CD8-positive, alpha-beta memory T cell (primary cell): ENCODE results near the gene SH3RF1. TPM values are rescaled to one million over a fixed set of nuclear protein-coding genes. Genes with fewer than 3 reads are reported as not detected.
A peak's percentile ranks its signal among the peaks of the same experiment; 100 is the strongest.

Source experiments
- CTCF ChIA-PET: fragments of 350-600 bp; sonication (Branson Sonifier 250); formaldehyde crosslinking; loops from one replicate; lab custom pipeline; 2021; ENCODE audit warnings: antibody characterized with exemption; lab: Charles Lee
- POLR2A ChIA-PET: fragments of 350-600 bp; sonication (Branson Sonifier 250); formaldehyde crosslinking; loops from one replicate; lab custom pipeline; 2021; ENCODE audit warnings: antibody characterized with exemption; lab: Charles Lee
- DNase-seq, 5 donors: peaks; one replicate each; pipeline versions ENCODE4 v3.0.0 to v3.0.0-alpha.2; 2020 to 2022; ENCODE audit warnings: mixed read lengths in 1 of 5
- H3K27ac ChIP-seq: one replicate; pipeline ENCODE4 v1.7.0; 2013; ENCODE audit warnings: low read depth, mild to moderate bottlenecking, low read length, moderate library complexity
- H3K27me3 ChIP-seq: 2 replicates; pipeline ENCODE4 v1.7.0; 2013; ENCODE audit warnings: low read length, mild to moderate bottlenecking; ENCODE audit not compliant: insufficient read depth, poor library complexity, severe bottlenecking
- H3K36me3 ChIP-seq: 2 replicates; pipeline ENCODE4 v1.7.0; 2013; ENCODE audit warnings: mild to moderate bottlenecking, low read length, moderate library complexity; ENCODE audit not compliant: insufficient read depth
- H3K4me1 ChIP-seq: 2 replicates; pipeline ENCODE4 v1.7.0; 2013; ENCODE audit warnings: mild to moderate bottlenecking, low read length, moderate library complexity; ENCODE audit not compliant: insufficient read depth
- H3K4me3 ChIP-seq: 2 replicates; pipeline ENCODE4 v1.7.0; 2013; ENCODE audit warnings: mild to moderate bottlenecking, low read length
- H3K9me3 ChIP-seq: 2 replicates; pipeline ENCODE4 v1.7.0; 2013; ENCODE audit warnings: mild to moderate bottlenecking, low read length
- H3K27ac Mint-ChIP-seq, 8 donors: one replicate each; pipeline ENCODE4 v1.8.0; 2020 to 2021; ENCODE audit warnings: mixed read lengths in 8 of 8, mild to moderate bottlenecking in 6 of 8, inconsistent platforms in 3 of 8, moderate library complexity in 3 of 8
- H3K27me3 Mint-ChIP-seq, 2 donors: one replicate each; pipeline ENCODE4 v1.8.0; 2020 to 2021; ENCODE audit warnings: mixed read lengths in 2 of 2, mild to moderate bottlenecking in 1 of 2, moderate library complexity in 1 of 2
- H3K36me3 Mint-ChIP-seq, 3 donors: one replicate each; pipeline ENCODE4 v1.8.0; 2020 to 2021; ENCODE audit warnings: mixed read lengths in 3 of 3, inconsistent platforms in 1 of 3, mild to moderate bottlenecking in 1 of 3
- H3K4me1 Mint-ChIP-seq, 3 donors: one replicate each; pipeline ENCODE4 v1.8.0; 2020 to 2021; ENCODE audit warnings: mixed read lengths in 3 of 3, inconsistent platforms in 1 of 3, mild to moderate bottlenecking in 1 of 3
- H3K4me3 Mint-ChIP-seq, 7 donors: one replicate each; pipeline ENCODE4 v1.8.0; 2020 to 2021; ENCODE audit warnings: mixed read lengths in 7 of 7, mild to moderate bottlenecking in 6 of 7, moderate library complexity in 4 of 7, inconsistent platforms in 2 of 7
- H3K9me3 Mint-ChIP-seq, 5 donors: one replicate each; pipeline ENCODE4 v1.8.0; 2020 to 2022; ENCODE audit warnings: mixed read lengths in 5 of 5, mild to moderate bottlenecking in 3 of 5, moderate library complexity in 2 of 5, inconsistent platforms in 1 of 5
- polyA plus RNA-seq: library from polyadenylated mRNA; unstranded; fragments of 300-500 nt; fragmentation: Illumina TruSeq; gene quantifications from one replicate; pipeline ENCODE4 v1.2.3, GENCODE V29; 2021
- total RNA-seq, 2 experiments: library from RNA; stranded (reverse); gene quantifications; one replicate each; pipeline ENCODE4 v1.2.3, GENCODE V29; 2021

SH3RF1 gene
- total and polyA plus RNA-seq, 3 experiments from 2014 or later, result 1.1 to 1.4 TPM; not detected in 1

DNA sequence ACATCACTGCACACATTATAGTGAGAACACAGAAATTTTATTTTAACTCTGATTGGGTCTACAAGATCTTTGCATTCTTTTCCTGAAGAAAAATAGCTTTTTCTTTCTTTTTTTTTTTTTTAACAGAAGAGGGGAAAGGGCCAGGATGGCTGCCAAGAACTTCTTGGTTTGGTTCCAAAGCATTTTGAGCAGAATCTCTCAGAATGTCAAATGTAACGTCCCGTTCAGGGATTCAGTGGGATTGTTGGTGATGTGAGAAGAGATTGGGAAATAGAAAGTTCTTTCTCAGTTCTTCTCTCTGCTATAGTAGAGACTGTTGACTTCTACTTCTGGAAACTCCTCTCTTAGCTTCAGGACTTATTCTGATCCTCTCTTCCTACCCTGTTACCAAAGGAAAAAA is 189.8 kb downstream of the SH3RF1 start:
- no peaks in the 10 kb centered on the region for H3K36me3 Mint-ChIP-seq
- H3K4me3 ChIP-seq, result no peak overlapping the region
- DNase-seq, result no peak
- peaks cover 12 to 20% (median 15%) of the 10 kb centered on the region in 3 donors for H3K4me1 Mint-ChIP-seq
- H3K27me3 ChIP-seq, result no peaks in the 10 kb centered on the region
- ChIA-PET POLR2A (no interaction called here), CTCF (no interaction called here)
- H3K4me1 ChIP-seq, result peaks cover 10% of the 10 kb centered on the region
- H3K9me3 Mint-ChIP-seq, result no peaks in the 10 kb centered on the region
- peaks cover 0 to 6% of the 10 kb centered on the region in 2 donors for H3K27me3 Mint-ChIP-seq
- no peaks in the 10 kb centered on the region for H3K36me3 ChIP-seq
- H3K27ac Mint-ChIP-seq, result peak overlapping the region in 1 of 8 donors; percentile 3
- no peak overlapping the region for H3K4me3 Mint-ChIP-seq
- H3K27ac ChIP-seq, result no peak overlapping the region
- H3K9me3 ChIP-seq, result no peaks in the 10 kb centered on the region

GRCh38 chr4:169079942-169080827 is 190.6 kb downstream of the SH3RF1 start:
- H3K4me3 ChIP-seq, result no peak overlapping the region
- H3K9me3 ChIP-seq, result no peaks in the 10 kb centered on the region
- Mint-ChIP-seq H3K27ac (peak overlapping the region in 3 of 8 donors; percentile 32 to 70 (median 40)), H3K36me3 (no peaks in the 10 kb centered on the region), H3K9me3 (no peaks in the 10 kb centered on the region), H3K27me3 (peaks cover 0 to 6% of the 10 kb centered on the region in 2 donors), H3K4me1 (peaks cover 12 to 20% (median 15%) of the 10 kb centered on the region in 3 donors), H3K4me3 (peak overlapping the region; percentile 34 to 80 (median 60))
- CTCF ChIA-PET, result no interaction called here
- POLR2A ChIA-PET, result no interaction called here
- H3K27ac ChIP-seq, result no peak overlapping the region
- peaks cover 10% of the 10 kb centered on the region for H3K4me1 ChIP-seq
- no peak for DNase-seq
- H3K36me3 ChIP-seq, result no peaks in the 10 kb centered on the region
- H3K27me3 ChIP-seq, result no peaks in the 10 kb centered on the region

DNA sequence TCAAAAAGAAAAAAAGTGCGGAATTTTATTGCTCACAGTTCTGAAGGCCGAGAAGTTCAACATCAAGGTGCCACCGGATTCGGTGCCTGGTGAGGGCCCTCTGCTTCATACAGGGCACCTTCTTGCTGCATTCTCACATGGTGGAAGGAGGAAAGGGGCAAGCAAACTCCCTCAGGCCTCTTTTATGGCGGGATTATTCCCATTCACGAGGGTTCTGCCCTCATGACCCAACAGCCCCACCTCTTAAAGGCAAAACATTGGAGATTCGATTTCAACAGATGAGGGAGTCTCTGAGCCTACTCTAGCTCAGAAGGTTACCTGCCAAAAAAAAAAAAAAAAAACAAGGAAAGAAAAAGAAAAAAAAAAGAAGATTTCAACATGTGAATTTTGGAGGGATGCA is 196.6 kb downstream of the SH3RF1 start:
- Mint-ChIP-seq H3K4me1 (no peaks in the 10 kb centered on the region), H3K4me3 (no peak overlapping the region), H3K9me3 (no peaks in the 10 kb centered on the region), H3K27me3 (peaks cover 0 to 14% of the 10 kb centered on the region in 2 donors), H3K36me3 (no peaks in the 10 kb centered on the region), H3K27ac (no peak overlapping the region)
- Histone ChIP-seq H3K27ac (no peak overlapping the region), H3K4me3 (no peak overlapping the region), H3K27me3 (no peaks in the 10 kb centered on the region), H3K9me3 (no peaks in the 10 kb centered on the region), H3K4me1 (no peaks in the 10 kb centered on the region), H3K36me3 (no peaks in the 10 kb centered on the region)
- ChIA-PET CTCF (interaction anchor here (1.5 kb wide), 1 partner anchor 30 kb away, joined by 3 read pairs; no protein-coding TSS in a partner anchor), POLR2A (no interaction called here)
- DNase-seq, result no peak

- no peaks in the 10 kb centered on the region for H3K36me3 ChIP-seq
- peaks cover 0 to 6% (median 6%) of the 10 kb centered on the region in 3 donors for H3K4me1 Mint-ChIP-seq
- no peak for DNase-seq
- H3K27ac Mint-ChIP-seq, result no peak overlapping the region
- H3K4me3 ChIP-seq, result no peak overlapping the region
- no peaks in the 10 kb centered on the region for H3K9me3 ChIP-seq
- no peak overlapping the region for H3K4me3 Mint-ChIP-seq
- H3K4me1 ChIP-seq, result no peaks in the 10 kb centered on the region
- ChIA-PET CTCF (no interaction called here), POLR2A (no interaction called here)
- H3K27me3 Mint-ChIP-seq, result peaks cover 0 to 9% of the 10 kb centered on the region in 2 donors
- no peak overlapping the region for H3K27ac ChIP-seq
- H3K36me3 Mint-ChIP-seq, result no peaks in the 10 kb centered on the region
- no peaks in the 10 kb centered on the region for H3K9me3 Mint-ChIP-seq
- no peaks in the 10 kb centered on the region for H3K27me3 ChIP-seq
Observed at GRCh38 chr4:169071747-169072146, 199.0 kb downstream of the SH3RF1 start.

GRCh38 chr4:169070895-169071218 is 199.9 kb downstream of the SH3RF1 start:
- H3K4me1 ChIP-seq, result no peaks in the 10 kb centered on the region
- DNase-seq, result no peak
- H3K4me1 Mint-ChIP-seq, result peaks cover 0 to 6% (median 6%) of the 10 kb centered on the region in 3 donors
- no peaks in the 10 kb centered on the region for H3K27me3 ChIP-seq
- H3K4me3 Mint-ChIP-seq, result no peak overlapping the region
- H3K36me3 Mint-ChIP-seq, result no peaks in the 10 kb centered on the region
- no peak overlapping the region for H3K4me3 ChIP-seq
- H3K27ac ChIP-seq, result no peak overlapping the region
- peak overlapping the region in 1 of 8 donors; percentile 79 for H3K27ac Mint-ChIP-seq
- H3K36me3 ChIP-seq, result no peaks in the 10 kb centered on the region
- H3K9me3 Mint-ChIP-seq, result no peaks in the 10 kb centered on the region
- CTCF ChIA-PET, result no interaction called here
- H3K9me3 ChIP-seq, result no peaks in the 10 kb centered on the region
- POLR2A ChIA-PET, result no interaction called here
- H3K27me3 Mint-ChIP-seq, result peaks cover 0 to 8% of the 10 kb centered on the region in 2 donors

DNA sequence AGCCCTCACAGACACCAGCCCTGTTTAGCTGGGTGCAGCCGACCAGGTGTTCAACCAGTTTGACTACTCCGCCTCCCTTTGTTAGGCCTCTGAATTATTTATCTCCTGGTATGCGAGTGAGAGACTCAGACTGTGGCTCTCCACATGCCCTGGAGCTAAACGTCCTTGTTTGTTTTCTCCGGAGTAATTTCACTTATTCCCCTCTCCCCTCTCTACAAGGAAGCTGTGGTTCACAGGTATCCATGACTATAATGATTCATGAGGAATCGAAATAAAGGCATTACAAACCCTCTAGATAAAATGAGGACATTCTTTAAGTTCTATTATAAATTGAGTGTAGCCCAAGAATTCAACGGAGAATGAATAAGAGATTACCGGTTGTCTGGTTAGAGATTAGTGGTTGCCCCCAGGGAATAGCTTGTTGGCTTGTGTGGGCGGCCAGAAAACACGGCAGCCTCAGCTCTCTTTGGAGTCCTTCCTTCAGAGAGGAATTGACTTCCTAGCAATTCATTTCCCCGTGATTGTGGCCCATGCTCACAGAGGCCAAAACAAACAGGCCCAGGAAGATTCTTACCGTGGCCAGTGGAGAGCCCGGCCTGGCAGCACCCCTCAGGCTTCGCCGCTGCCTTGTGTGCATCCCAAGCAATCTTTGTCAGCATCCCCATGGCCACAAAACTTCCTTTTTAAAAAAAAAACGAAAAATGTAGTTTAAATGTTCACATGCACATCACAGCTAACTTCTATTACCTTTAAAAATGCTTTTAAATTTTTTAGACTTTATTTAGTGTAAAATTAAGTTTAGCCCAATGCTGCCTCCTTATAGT is 200.5 kb downstream of the SH3RF1 start:
- Histone ChIP-seq H3K4me1 (no peaks in the 10 kb centered on the region), H3K4me3 (no peak overlapping the region), H3K36me3 (no peaks in the 10 kb centered on the region), H3K27me3 (no peaks in the 10 kb centered on the region), H3K27ac (no peak overlapping the region), H3K9me3 (no peaks in the 10 kb centered on the region)
- H3K4me3 Mint-ChIP-seq, result no peak overlapping the region
- peaks cover 0 to 8% of the 10 kb centered on the region in 2 donors for H3K27me3 Mint-ChIP-seq
- no peaks in the 10 kb centered on the region for H3K36me3 Mint-ChIP-seq
- ChIA-PET POLR2A (no interaction called here), CTCF (interaction anchor here (1.0 kb wide), 1 partner anchor 45 kb away, joined by 3 read pairs; no protein-coding TSS in a partner anchor)
- DNase-seq, result no peak
- H3K4me1 Mint-ChIP-seq, result peaks cover 0 to 6% (median 6%) of the 10 kb centered on the region in 3 donors
- H3K9me3 Mint-ChIP-seq, result no peaks in the 10 kb centered on the region
- H3K27ac Mint-ChIP-seq, result peak overlapping the region in 1 of 8 donors; percentile 13

- peak overlapping the region in 2 of 8 donors; percentile 58 to 60 for H3K27ac Mint-ChIP-seq
- H3K27me3 Mint-ChIP-seq, result peaks cover 0 to 7% of the 10 kb centered on the region in 2 donors
- POLR2A ChIA-PET, result no interaction called here
- DNase-seq, result no peak
- H3K4me1 ChIP-seq, result no peaks in the 10 kb centered on the region
- no peaks in the 10 kb centered on the region for H3K36me3 ChIP-seq
- no peak overlapping the region for H3K4me3 ChIP-seq
- H3K9me3 Mint-ChIP-seq, result no peaks in the 10 kb centered on the region
- peaks cover 0 to 6% (median 6%) of the 10 kb centered on the region in 3 donors for H3K4me1 Mint-ChIP-seq
- no peak overlapping the region for H3K27ac ChIP-seq
- H3K27me3 ChIP-seq, result no peaks in the 10 kb centered on the region
- CTCF ChIA-PET, result no interaction called here
- no peaks in the 10 kb centered on the region for H3K36me3 Mint-ChIP-seq
- H3K9me3 ChIP-seq, result no peaks in the 10 kb centered on the region
- H3K4me3 Mint-ChIP-seq, result no peak overlapping the region
Observed at GRCh38 chr4:169068423-169068822, 202.3 kb downstream of the SH3RF1 start.

DNA sequence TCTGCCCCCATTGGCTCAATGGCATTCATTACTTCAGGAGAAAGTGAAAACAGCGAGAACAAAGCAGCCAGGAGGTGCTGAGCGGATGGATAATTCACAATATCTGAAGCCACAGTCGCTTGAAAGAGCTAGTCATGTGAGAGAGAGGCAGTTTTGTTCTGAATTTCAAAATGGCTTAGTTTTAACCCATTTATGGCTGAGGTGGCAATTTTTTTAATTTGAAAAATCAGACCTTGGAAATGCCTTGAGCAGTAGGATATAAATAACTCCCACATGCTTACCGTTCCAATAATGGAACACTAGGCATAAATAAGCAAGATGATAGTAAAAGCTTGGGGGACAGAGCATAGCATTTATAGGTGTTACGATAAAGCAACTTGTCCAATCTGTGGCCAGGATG is 203.8 kb downstream of the SH3RF1 start:
- Histone ChIP-seq H3K27me3 (no peaks in the 10 kb centered on the region), H3K4me1 (no peaks in the 10 kb centered on the region), H3K36me3 (no peaks in the 10 kb centered on the region), H3K27ac (no peak overlapping the region), H3K4me3 (no peak overlapping the region), H3K9me3 (no peaks in the 10 kb centered on the region)
- Mint-ChIP-seq H3K4me1 (peaks cover 0 to 6% (median 6%) of the 10 kb centered on the region in 3 donors), H3K4me3 (no peak overlapping the region), H3K9me3 (no peaks in the 10 kb centered on the region), H3K27me3 (peaks cover 0 to under 1% of the 10 kb centered on the region in 2 donors), H3K27ac (peak overlapping the region in 1 of 8 donors; percentile 61), H3K36me3 (no peaks in the 10 kb centered on the region)
- ChIA-PET CTCF (interaction anchor here (1.1 kb wide), 1 partner anchor 417 kb away, joined by 3 read pairs; no protein-coding TSS in a partner anchor), POLR2A (no interaction called here)
- DNase-seq, result no peak
